OCI-LY3 (cell line): ENCODE measurements around the gene ZNF277.

Experiments
- CTCF ChIP-seq: fragments of 200-600, 300-600 bp; sonication (generic); IDR thresholded peaks from 2 replicates; pipeline ENCODE4 v1.5.1; 2014; ENCODE audit warnings: antibody characterized with exemption, low read length, low read depth
- EZH2phosphoT487 ChIP-seq: fragments of 200-600 bp; shearing (Covaris generic); IDR thresholded peaks from 2 replicates; pipeline ENCODE4 v1.6.1; 2018; ENCODE audit warnings: antibody characterized with exemption, mixed run types, low read depth

GRCh38 chr7:112267944-112268691, 61.6 kb downstream of the ZNF277 start:
- no peak for TF ChIP-seq CTCF
- TF ChIP-seq EZH2phosphoT487: no peak
